ENCODE data around the gene SCN8A.

The SCN8A gene

DNA sequence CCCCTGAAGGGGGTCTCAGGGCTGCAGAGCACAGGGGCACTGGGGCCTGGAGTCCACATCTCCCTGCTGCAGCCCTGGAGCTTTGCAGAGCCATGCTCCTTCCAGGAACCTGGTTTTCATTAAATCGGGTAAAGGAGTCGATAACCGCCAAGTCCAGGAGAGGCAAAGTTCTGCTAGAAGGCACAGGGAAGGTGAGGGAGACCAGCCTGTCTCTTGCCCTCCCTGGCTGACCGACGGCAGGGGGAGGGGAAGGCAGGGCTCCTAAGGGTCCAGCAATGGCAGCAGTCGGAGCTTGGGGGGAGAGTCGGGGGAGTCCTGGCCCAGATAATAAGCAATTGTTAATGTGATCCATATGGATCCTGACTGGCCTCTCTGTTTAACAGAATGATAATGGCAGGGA is 254.4 kb downstream of the SCN8A start:
- TF ChIP-seq, protein P1, sequence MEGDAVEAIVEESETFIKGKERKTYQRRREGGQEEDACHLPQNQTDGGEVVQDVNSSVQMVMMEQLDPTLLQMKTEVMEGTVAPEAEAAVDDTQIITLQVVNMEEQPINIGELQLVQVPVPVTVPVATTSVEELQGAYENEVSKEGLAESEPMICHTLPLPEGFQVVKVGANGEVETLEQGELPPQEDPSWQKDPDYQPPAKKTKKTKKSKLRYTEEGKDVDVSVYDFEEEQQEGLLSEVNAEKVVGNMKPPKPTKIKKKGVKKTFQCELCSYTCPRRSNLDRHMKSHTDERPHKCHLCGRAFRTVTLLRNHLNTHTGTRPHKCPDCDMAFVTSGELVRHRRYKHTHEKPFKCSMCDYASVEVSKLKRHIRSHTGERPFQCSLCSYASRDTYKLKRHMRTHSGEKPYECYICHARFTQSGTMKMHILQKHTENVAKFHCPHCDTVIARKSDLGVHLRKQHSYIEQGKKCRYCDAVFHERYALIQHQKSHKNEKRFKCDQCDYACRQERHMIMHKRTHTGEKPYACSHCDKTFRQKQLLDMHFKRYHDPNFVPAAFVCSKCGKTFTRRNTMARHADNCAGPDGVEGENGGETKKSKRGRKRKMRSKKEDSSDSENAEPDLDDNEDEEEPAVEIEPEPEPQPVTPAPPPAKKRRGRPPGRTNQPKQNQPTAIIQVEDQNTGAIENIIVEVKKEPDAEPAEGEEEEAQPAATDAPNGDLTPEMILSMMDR (IDR thresholded peaks at IDR 0.05; ENCODE audit: extremely low read depth, insufficient read depth, missing control alignments) = no peak
- no peak for DNase-seq (ENCODE audit: low spot score)
- in situ Hi-C loops (cut with MboI; ENCODE audit: low pct_unique_long_range_greater_than_20kb, low sequenced_read_pairs, unreplicated experiment) = no loop called here

DNA sequence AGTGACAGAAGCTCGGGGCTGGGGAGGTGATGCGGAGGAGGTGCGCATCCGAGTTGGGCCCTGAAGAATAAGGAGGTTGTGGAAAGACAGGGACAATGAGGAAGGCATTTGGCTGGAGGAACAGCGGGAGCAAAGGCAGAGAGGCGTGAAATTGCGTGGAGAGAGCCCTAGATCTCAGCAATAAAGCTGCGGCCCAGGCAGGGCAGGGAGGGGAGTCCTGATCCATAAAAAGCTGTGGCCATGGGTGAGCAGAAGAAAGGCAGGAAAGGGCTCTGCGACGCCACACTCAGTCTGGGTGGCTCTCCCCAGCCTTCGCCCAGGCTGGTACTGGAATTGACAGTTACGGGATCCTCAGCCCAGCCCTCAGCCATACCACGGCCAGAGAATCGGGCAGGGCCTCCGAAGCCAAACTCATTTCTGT is 255.2 kb downstream of the SCN8A start:
- no peak for DNase-seq (ENCODE audit: low spot score)
- in situ Hi-C loops (cut with MboI; ENCODE audit: low pct_unique_long_range_greater_than_20kb, low sequenced_read_pairs, unreplicated experiment) = no loop called here
- TF ChIP-seq, protein P1 (IDR thresholded peaks at IDR 0.05; ENCODE audit: extremely low read depth, insufficient read depth, missing control alignments) = no peak

DNA sequence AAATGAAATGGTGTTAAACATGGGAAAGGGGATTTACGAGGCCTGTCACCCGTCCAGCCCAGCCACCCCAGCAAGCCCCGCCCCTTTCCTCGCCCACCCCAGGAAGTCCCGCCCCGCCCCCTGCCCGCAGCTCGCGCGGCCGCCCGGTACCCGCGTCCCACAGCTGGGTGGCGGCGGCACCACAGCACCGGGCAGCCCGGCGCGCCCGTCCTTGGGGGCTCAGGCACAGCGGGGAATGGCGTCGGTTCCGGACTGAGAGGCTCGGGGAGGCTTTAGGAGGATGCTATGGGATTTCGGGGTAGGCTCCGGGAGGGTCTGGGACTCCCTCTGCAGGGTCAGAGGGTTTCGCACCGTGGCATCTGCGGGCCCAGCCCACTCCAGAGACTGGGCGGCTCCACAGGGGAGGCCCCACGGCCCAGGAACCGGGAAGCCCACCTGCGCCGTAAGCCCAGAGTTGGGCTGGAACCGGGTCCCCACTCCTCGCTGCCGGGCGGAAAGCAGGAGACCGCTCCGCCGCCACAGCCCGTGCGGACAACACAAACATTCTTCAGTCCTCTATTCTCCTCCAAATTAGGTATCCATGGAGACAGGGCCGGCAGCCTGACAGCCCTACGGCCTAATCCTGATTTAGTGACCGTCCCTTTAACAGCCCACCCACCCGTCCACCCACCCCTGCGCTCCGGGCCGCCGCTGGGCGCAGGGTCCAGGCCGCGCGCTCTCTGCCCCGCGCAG is 256.0 kb downstream of the SCN8A start:
- in situ Hi-C loops (cut with MboI; ENCODE audit: low pct_unique_long_range_greater_than_20kb, low sequenced_read_pairs, unreplicated experiment) = no loop called here
- peak; percentile 72 for DNase-seq (ENCODE audit: low spot score)
- TF ChIP-seq, protein P1 (IDR thresholded peaks at IDR 0.05; ENCODE audit: extremely low read depth, insufficient read depth, missing control alignments) = no peak

DNA sequence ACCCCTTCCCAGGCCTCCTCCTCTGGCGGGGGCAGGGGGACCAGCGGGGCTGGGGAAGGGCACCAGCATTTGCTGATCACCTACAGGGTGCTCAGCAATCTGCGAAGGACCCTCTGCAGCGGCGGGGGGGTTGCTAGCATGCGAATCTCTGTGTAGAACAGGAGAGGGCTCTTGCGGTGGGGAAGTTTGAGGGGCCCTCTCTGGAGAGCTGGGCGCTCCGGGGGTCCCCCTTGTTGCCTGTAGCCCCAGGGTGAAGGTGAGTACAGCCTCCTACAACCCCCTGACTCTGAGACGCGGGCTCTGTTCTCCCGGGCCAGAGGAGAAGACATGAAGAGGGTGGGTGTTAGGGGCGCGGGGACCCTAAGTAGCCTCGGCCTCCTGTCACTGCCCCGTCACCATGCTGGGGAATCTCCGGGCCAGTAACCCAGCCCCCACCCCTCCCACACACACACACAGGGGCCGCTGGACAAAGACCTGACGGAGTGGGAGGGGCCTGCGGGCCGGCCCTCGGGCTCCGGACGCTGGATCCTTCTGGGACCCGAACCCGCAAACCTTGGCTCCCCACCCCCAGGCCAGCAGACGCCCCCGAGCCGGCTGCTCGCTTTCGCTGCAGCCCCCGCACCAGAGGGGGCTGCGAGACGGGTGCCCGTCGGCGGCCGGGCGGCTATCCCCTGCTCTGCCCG is 256.8 kb downstream of the SCN8A start:
- TF ChIP-seq, protein P1 (IDR thresholded peaks at IDR 0.05; ENCODE audit: extremely low read depth, insufficient read depth, missing control alignments) = no peak
- peak; percentile 48 for DNase-seq (ENCODE audit: low spot score)
- in situ Hi-C loops (cut with MboI; ENCODE audit: low pct_unique_long_range_greater_than_20kb, low sequenced_read_pairs, unreplicated experiment) = no loop called here

DNA sequence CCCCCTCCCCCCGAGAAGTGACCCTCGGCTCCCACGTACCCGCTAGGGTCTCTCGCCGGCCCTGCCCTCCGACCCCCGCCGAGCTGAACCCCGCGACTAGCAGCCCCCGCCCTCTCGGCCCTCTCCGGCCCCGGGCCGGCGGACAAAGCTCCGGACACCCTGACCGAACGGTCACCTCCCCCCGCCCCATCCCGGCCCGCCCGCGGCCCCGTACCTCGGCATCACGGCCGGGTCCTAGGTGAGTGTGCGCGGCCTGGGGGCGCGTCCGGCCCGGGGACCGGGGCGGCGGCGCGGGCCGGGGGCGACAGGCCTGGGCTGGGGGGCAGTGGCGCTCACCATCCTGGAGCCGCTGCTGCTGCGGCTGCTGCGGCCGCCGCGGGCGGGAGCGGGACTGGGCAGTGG is 257.3 kb downstream of the SCN8A start, which contains the start of gene FIGNL2:
FIGNL2 (minus strand) TSS at position 393 of the 402 bp plus-strand sequence. CDS start 26,305 bp downstream, outside the sequence.
- TF ChIP-seq, protein P1 (IDR thresholded peaks at IDR 0.05; ENCODE audit: extremely low read depth, insufficient read depth, missing control alignments) = no peak
- DNase-seq (ENCODE audit: low spot score) = no peak
- in situ Hi-C loops (cut with MboI; ENCODE audit: low pct_unique_long_range_greater_than_20kb, low sequenced_read_pairs, unreplicated experiment) = no loop called here

DNA sequence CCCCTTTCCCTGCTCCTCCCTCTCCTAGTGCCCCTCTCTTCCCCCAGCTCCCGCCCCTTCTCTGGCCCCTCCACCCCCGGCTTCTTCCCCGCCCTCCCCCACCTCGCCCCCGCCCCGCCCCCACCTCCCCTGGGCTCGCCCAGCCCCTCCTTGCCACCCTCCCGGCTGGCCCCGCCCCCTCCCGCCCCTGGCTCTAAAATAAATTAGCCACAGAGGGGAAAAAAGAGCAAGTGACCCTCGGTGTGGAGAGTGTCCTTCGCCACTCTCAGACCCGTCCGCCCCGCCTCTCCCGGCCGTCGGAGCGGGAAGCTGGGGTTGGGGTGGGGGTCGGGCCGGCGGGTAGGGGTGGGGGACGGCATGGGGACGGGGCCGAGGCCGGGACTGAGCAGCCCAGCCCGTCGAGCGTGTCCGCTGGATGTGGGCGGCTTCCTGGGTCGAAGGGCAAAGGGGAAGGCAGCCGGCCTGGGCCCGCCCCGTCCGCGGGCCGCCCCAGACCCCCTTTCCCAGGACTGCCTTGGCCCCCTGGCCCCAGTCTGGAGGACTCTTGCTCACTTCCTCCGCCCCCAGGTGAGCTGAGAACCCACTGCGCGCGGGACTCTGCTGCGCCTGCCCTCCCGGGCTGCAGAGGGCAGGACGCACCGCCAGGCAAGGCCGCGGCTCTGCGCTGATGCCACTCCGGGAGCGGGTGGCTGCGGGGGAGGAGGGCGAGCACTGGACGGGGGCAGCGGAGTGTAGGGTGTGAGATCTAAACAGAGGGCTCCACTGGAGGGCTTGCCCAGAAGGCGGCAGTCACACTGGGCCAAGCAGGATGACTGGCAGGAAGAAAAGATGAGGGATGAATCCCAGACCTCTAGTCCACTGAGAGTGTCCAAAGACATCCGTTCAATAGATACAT is 258.1 kb downstream of the SCN8A start:
- DNase-seq (ENCODE audit: low spot score) = no peak
- in situ Hi-C loops (cut with MboI; ENCODE audit: low pct_unique_long_range_greater_than_20kb, low sequenced_read_pairs, unreplicated experiment) = no loop called here
- TF ChIP-seq, protein P1 (IDR thresholded peaks at IDR 0.05; ENCODE audit: extremely low read depth, insufficient read depth, missing control alignments) = no peak
